H9 (cell line): Measurements from ENCODE around the gene KCNMA1. TPM values are rescaled to one million over a fixed set of nuclear protein-coding genes. Genes with fewer than 3 reads are reported as not detected.

Source experiments
- DNase-seq: peaks from one replicate; pipeline ENCODE4 v3.0.0-alpha.2; 2017
- H2AFZ ChIP-seq: one replicate; pipeline ENCODE4 v1.6.1; 2013; ENCODE audit warnings: mild to moderate bottlenecking, low read length, control low read depth, moderate library complexity
- H2AK5ac ChIP-seq: 2 replicates; pipeline ENCODE4 v1.6.1; 2013; ENCODE audit warnings: low read length, control low read depth, mixed read lengths; ENCODE audit not compliant: insufficient read length
- H2BK120ac ChIP-seq: one replicate; pipeline ENCODE4 v1.6.1; 2013; ENCODE audit warnings: low read depth, mild to moderate bottlenecking, low read length, control low read depth, inconsistent platforms; ENCODE audit not compliant: poor library complexity, severe bottlenecking
- H2BK12ac ChIP-seq: 2 replicates; pipeline ENCODE4 v1.6.1; 2013; ENCODE audit warnings: low read length, control low read depth, mixed read lengths, low read depth; ENCODE audit not compliant: insufficient read length
- H2BK15ac ChIP-seq: 2 replicates; pipeline ENCODE4 v1.6.1; 2013; ENCODE audit warnings: low read depth, low read length, control low read depth
- H2BK20ac ChIP-seq: one replicate; pipeline ENCODE4 v1.6.1; 2013; ENCODE audit warnings: low read depth, mild to moderate bottlenecking, low read length, control low read depth, inconsistent platforms; ENCODE audit not compliant: poor library complexity, severe bottlenecking
- H2BK5ac ChIP-seq: 2 replicates; pipeline ENCODE4 v1.6.1; 2013; ENCODE audit warnings: low read length, control low read depth, mixed read lengths; ENCODE audit not compliant: insufficient read length
- H3K14ac ChIP-seq: 2 replicates; pipeline ENCODE4 v1.6.1; 2013; ENCODE audit warnings: low read length, control low read depth; ENCODE audit not compliant: insufficient read depth
- H3K18ac ChIP-seq: 2 replicates; pipeline ENCODE4 v1.6.1; 2013; ENCODE audit warnings: low read depth, mild to moderate bottlenecking, mixed read lengths, low read length, control low read depth; ENCODE audit not compliant: insufficient read length
- H3K23ac ChIP-seq: 2 replicates; pipeline ENCODE4 v1.6.1; 2013; ENCODE audit warnings: low read length, control low read depth, mixed read lengths, low read depth; ENCODE audit not compliant: insufficient read length
- H3K23me2 ChIP-seq: 2 replicates; pipeline ENCODE4 v1.6.1; 2013; ENCODE audit warnings: low read depth, mild to moderate bottlenecking, mixed read lengths, low read length, control low read depth; ENCODE audit not compliant: insufficient read length, poor library complexity, severe bottlenecking
- H3K27ac ChIP-seq: 2 replicates; pipeline ENCODE4 v1.5.1; 2013; ENCODE audit warnings: low read length, control low read depth, mixed read lengths, low read depth; ENCODE audit not compliant: insufficient read length
- H3K27me3 ChIP-seq: 2 replicates; pipeline ENCODE4 v1.6.1; 2013; ENCODE audit warnings: low read length, control low read depth, inconsistent platforms; ENCODE audit not compliant: insufficient read depth
- H3K4ac ChIP-seq: 2 replicates; pipeline ENCODE4 v1.6.1; 2013; ENCODE audit warnings: low read depth, mild to moderate bottlenecking, control low read depth, inconsistent platforms, low read length, moderate library complexity
- H3K4me1 ChIP-seq: 2 replicates; pipeline ENCODE4 v1.6.1; 2013; ENCODE audit warnings: low read length, control low read depth, inconsistent platforms; ENCODE audit not compliant: insufficient read depth
- H3K4me2 ChIP-seq: 2 replicates; pipeline ENCODE4 v1.6.1; 2013; ENCODE audit warnings: low read length, control low read depth, mixed read lengths; ENCODE audit not compliant: insufficient read length, insufficient read depth
- H3K56ac ChIP-seq: 2 replicates; pipeline ENCODE4 v1.6.1; 2013; ENCODE audit warnings: low read depth, mild to moderate bottlenecking, mixed read lengths, low read length, control low read depth; ENCODE audit not compliant: insufficient read length
- H3K79me1 ChIP-seq: 2 replicates; pipeline ENCODE4 v1.6.1; 2013; ENCODE audit warnings: low read depth, mild to moderate bottlenecking, moderate library complexity, low read length, control low read depth, inconsistent platforms; ENCODE audit not compliant: insufficient read depth, poor library complexity, severe bottlenecking
- H3K79me2 ChIP-seq: 2 replicates; pipeline ENCODE4 v1.6.1; 2013; ENCODE audit warnings: low read length, control low read depth, inconsistent platforms; ENCODE audit not compliant: insufficient read depth
- H3K9ac ChIP-seq: 2 replicates; pipeline ENCODE4 v1.6.1; 2013; ENCODE audit warnings: low read length, control low read depth, mixed read lengths; ENCODE audit not compliant: insufficient read length; ENCODE audit errors: extremely low read depth
- H3K9me3 ChIP-seq: one replicate; pipeline ENCODE4 v1.6.1; 2013; ENCODE audit warnings: low read depth, low read length, inconsistent platforms; ENCODE audit not compliant: control insufficient read depth
- H3T11ph ChIP-seq: one replicate; pipeline ENCODE4 v1.6.1; 2013; ENCODE audit warnings: mild to moderate bottlenecking, low read length, control low read depth, inconsistent platforms
- H4K20me1 ChIP-seq: one replicate; pipeline ENCODE4 v1.6.1; 2013; ENCODE audit not compliant: control insufficient read depth, insufficient read length, insufficient read depth
- H4K5ac ChIP-seq: 2 replicates; pipeline ENCODE4 v1.6.1; 2013; ENCODE audit warnings: low read depth, mild to moderate bottlenecking, mixed read lengths, low read length, control low read depth; ENCODE audit not compliant: insufficient read length
- H4K8ac ChIP-seq: replicated peaks from 2 replicates; pipeline ENCODE4 v1.6.1; 2013; ENCODE audit warnings: low read length, control low read depth, mixed read lengths, low read depth; ENCODE audit not compliant: insufficient read length
- H4K91ac ChIP-seq: 2 replicates; pipeline ENCODE4 v1.6.1; 2013; ENCODE audit warnings: low read depth, mild to moderate bottlenecking, moderate library complexity, mixed read lengths, low read length, control low read depth; ENCODE audit not compliant: insufficient read length
- H3K27ac Mint-ChIP-seq, 3 experiments: 2 replicates in 2 of 3; 3 replicates in 1 of 3; pipeline ENCODE4 v1.8.0; 2020 to 2021; ENCODE audit warnings: mixed read lengths in 3 of 3, mild to moderate bottlenecking in 1 of 3, moderate library complexity in 1 of 3
- H3K27me3 Mint-ChIP-seq: 2 replicates; pipeline ENCODE4 v1.8.0; 2021; ENCODE audit warnings: low read depth, mild to moderate bottlenecking, moderate library complexity, mixed read lengths
- H3K36me3 Mint-ChIP-seq, 3 experiments: 2 replicates in 2 of 3; 3 replicates in 1 of 3; pipeline ENCODE4 v1.8.0; 2020 to 2021; ENCODE audit warnings: low read depth in 3 of 3, mixed read lengths in 3 of 3; ENCODE audit not compliant: insufficient read depth in 1 of 3
- H3K4me1 Mint-ChIP-seq, 2 experiments: 2 replicates each; pipeline ENCODE4 v1.8.0; 2020; ENCODE audit warnings: mixed read lengths in 2 of 2
- H3K4me3 Mint-ChIP-seq, 2 experiments: 2 replicates in 1 of 2; 3 replicates in 1 of 2; pipeline ENCODE4 v1.8.0; 2020 to 2021; ENCODE audit warnings: mild to moderate bottlenecking in 2 of 2, mixed read lengths in 2 of 2, moderate library complexity in 1 of 2
- H3K9me3 Mint-ChIP-seq, 2 experiments: 2 replicates in 1 of 2; 3 replicates in 1 of 2; pipeline ENCODE4 v1.8.0; 2020; ENCODE audit warnings: mild to moderate bottlenecking in 2 of 2, mixed read lengths in 2 of 2, moderate library complexity in 1 of 2
- CTCF ChIP-seq: fragments of 200-600 bp; sonication (generic); conservative IDR thresholded peaks from 3 replicates; pipeline ENCODE4 v1.8.0; 2021; ENCODE audit warnings: antibody characterized with exemption, mild to moderate bottlenecking
- WGBS: extraction: QIAGEN DNeasy Blood & Tissue Kit; methylation state at CpG from one replicate; pipeline ENCODE4 v1.1.7; 2013; ENCODE audit warnings: missing lambda C conversion rate, low lambda C conversion rate, mixed read lengths; ENCODE audit not compliant: insufficient read length; ENCODE audit errors: extremely low coverage; 5-methylcytosine and 5-hydroxymethylcytosine counted together
- total RNA-seq: library from RNA; stranded (reverse); gene quantifications from 2 replicates; pipeline ENCODE4 v1.2.1, GENCODE V29; 2021

The KCNMA1 gene
- total RNA-seq, 1 experiment from 2014 or later, result 2.0 TPM

- Histone ChIP-seq H2BK5ac (no peak overlapping the region), H3K9ac (no peak overlapping the region), H4K8ac (no peak overlapping the region), H2AFZ (no peak overlapping the region), H3K4me2 (no peak overlapping the region), H3K79me1 (no peaks in the 10 kb centered on the region), H3K79me2 (no peaks in the 10 kb centered on the region), H3K23me2 (no peaks in the 10 kb centered on the region), H3K27me3 (no peaks in the 10 kb centered on the region), H3K18ac (no peak overlapping the region), H2BK20ac (no peak overlapping the region), H2BK15ac (no peak overlapping the region), H4K91ac (no peak overlapping the region), H2BK120ac (no peak overlapping the region), H3K56ac (no peak overlapping the region), H3K14ac (no peak overlapping the region), H3K4me1 (peaks cover 15% of the 10 kb centered on the region; the same call in 1 of the 2 replicates), H3K27ac (no peak overlapping the region), H3K23ac (no peak overlapping the region), H3T11ph (no peak overlapping the region), H2BK12ac (no peak overlapping the region), H2AK5ac (no peak overlapping the region), H4K5ac (no peak overlapping the region), H4K20me1 (no peaks in the 10 kb centered on the region), H3K4ac (no peak overlapping the region), H3K9me3 (no peaks in the 10 kb centered on the region)
- H3K4me3 Mint-ChIP-seq, result no peak overlapping the region
- peaks cover 30 to 34% of the 10 kb centered on the region in 2 experiments for H3K4me1 Mint-ChIP-seq
- TF ChIP-seq CTCF, result no peak
- no peaks in the 10 kb centered on the region; the same call in 1 of the 2 replicates for H3K27me3 Mint-ChIP-seq
- H3K9me3 Mint-ChIP-seq, result no peaks in the 10 kb centered on the region
- no CpG with 5 or more reads among the region's 12 CpGs for WGBS
- no peaks in the 10 kb centered on the region for H3K36me3 Mint-ChIP-seq
- no peak for DNase-seq
- no peak overlapping the region for H3K27ac Mint-ChIP-seq
Measured at GRCh38 chr10:77532068-77532467, 105.5 kb downstream of the KCNMA1 start.
